ENCODE results near the gene MARK1.

- no peak for TF ChIP-seq CTCF (conservative IDR thresholded peaks at IDR 0.05; ENCODE audit: low read depth, low read length)
- no peak for TF ChIP-seq EZH2phosphoT487 (IDR thresholded peaks at IDR 0.05; ENCODE audit: borderline replicate concordance, low read length)
Observed at GRCh38 chr1:220710333-220710732, 182.4 kb downstream of the MARK1 start.
